Suprapubic skin (tissue), 4 donors: ENCODE results near the gene OCIAD2. TPM values are rescaled to one million over a fixed set of nuclear protein-coding genes. Genes with fewer than 3 reads are reported as not detected.

Experiments used
- DNase-seq, 2 donors: peaks; one replicate each; pipeline ENCODE4 v3.0.0-alpha.2; 2019; ENCODE audit warnings: low spot score in 2 of 2
- H3K27ac ChIP-seq: fragments of 200-600 bp; sonication (generic); one replicate; pipeline ENCODE4 v1.5.1; 2019
- H3K27me3 ChIP-seq: fragments of 200-600 bp; sonication (generic); one replicate; pipeline ENCODE4 v1.5.1; 2019
- H3K36me3 ChIP-seq: fragments of 200-600 bp; sonication (generic); one replicate; pipeline ENCODE4 v1.5.1; 2019
- H3K4me1 ChIP-seq: fragments of 200-600 bp; sonication (generic); one replicate; pipeline ENCODE4 v1.5.1; 2019
- H3K4me3 ChIP-seq: fragments of 200-600 bp; sonication (generic); one replicate; pipeline ENCODE4 v1.5.1; 2019; ENCODE audit warnings: mild to moderate bottlenecking
- H3K9me3 ChIP-seq: fragments of 200-600 bp; sonication (generic); one replicate; pipeline ENCODE4 v1.5.1; 2019
- CTCF ChIP-seq, 2 donors: fragments of 200-600 bp in 1 of 2; fragments of 450-650 bp in 1 of 2; sonication (generic) in 1 of 2; IDR thresholded peaks; one replicate each; pipeline ENCODE4 v1.5.1; 2016 to 2019; ENCODE audit warnings: antibody characterized with exemption in 2 of 2, mild to moderate bottlenecking in 1 of 2, moderate library complexity in 1 of 2
- EP300 ChIP-seq: sonication (generic); formaldehyde crosslinking; IDR thresholded peaks from one replicate; pipeline ENCODE4 v1.6.1; 2017; ENCODE audit warnings: antibody characterized with exemption
- POLR2A ChIP-seq, 2 donors: fragments of 450-650 bp; IDR thresholded peaks; one replicate each; pipeline ENCODE4 v1.6.1; 2017; ENCODE audit warnings: antibody characterized with exemption in 2 of 2, mild to moderate bottlenecking in 2 of 2, moderate library complexity in 2 of 2
- POLR2AphosphoS5 ChIP-seq, 3 donors: sonication (generic); formaldehyde crosslinking; IDR thresholded peaks; one replicate each; pipeline ENCODE4 v1.6.1; 2017; ENCODE audit warnings: antibody characterized with exemption in 3 of 3
- WGBS: methylation state at CpG from one replicate; pipeline ENCODE4 v1.1.5; 2018; 5-methylcytosine and 5-hydroxymethylcytosine counted together
- total RNA-seq, 4 donors: library from RNA; depleted of rRNA; stranded (reverse); fragments of >200 nt; gene quantifications; one replicate each; pipeline ENCODE4 v1.1.0, GENCODE V29; 2016

OCIAD2 gene
- total RNA-seq, 4 donors from 2014 or later, result 15.8 to 167 (median 36.1) TPM

- no peak for TF ChIP-seq EP300
- TF ChIP-seq POLR2AphosphoS5 (IDR thresholded peaks at IDR 0.05), result no peak
- no peak for TF ChIP-seq POLR2A (IDR thresholded peaks at IDR 0.05)
- no peak for TF ChIP-seq CTCF (IDR thresholded peaks at IDR 0.05)
- Histone ChIP-seq H3K27ac (no peak overlapping the region), H3K27me3 (no peaks in the 10 kb centered on the region), H3K9me3 (peaks cover 6% of the 10 kb centered on the region), H3K4me3 (no peak overlapping the region), H3K4me1 (no peaks in the 10 kb centered on the region), H3K36me3 (peaks cover 4% of the 10 kb centered on the region)
- WGBS, result 95% methylated on average over 4 of the region's 4 CpGs
- no peak for DNase-seq
Observed at GRCh38 chr4:48863728-48864127, 42.8 kb downstream of the OCIAD2 start.

- H3K4me1 ChIP-seq, result no peaks in the 10 kb centered on the region
- WGBS, result 56% methylated on average over 1 of the region's 1 CpG
- H3K9me3 ChIP-seq, result peaks cover 6% of the 10 kb centered on the region
- H3K27me3 ChIP-seq, result no peaks in the 10 kb centered on the region
- no peak overlapping the region for H3K4me3 ChIP-seq
- peaks cover 14% of the 10 kb centered on the region for H3K36me3 ChIP-seq
- H3K27ac ChIP-seq, result no peak overlapping the region
- no peak for TF ChIP-seq CTCF (IDR thresholded peaks at IDR 0.05)
- DNase-seq, result no peak
Observed at GRCh38 chr4:48862661-48863060, 43.9 kb downstream of the OCIAD2 start.

- peaks cover 6% of the 10 kb centered on the region for H3K9me3 ChIP-seq
- TF ChIP-seq POLR2A (IDR thresholded peaks at IDR 0.05) (no peak), EP300 (no peak), CTCF (IDR thresholded peaks at IDR 0.05) (no peak), POLR2AphosphoS5 (IDR thresholded peaks at IDR 0.05) (no peak)
- H3K36me3 ChIP-seq, result peaks cover 20% of the 10 kb centered on the region
- H3K4me3 ChIP-seq, result no peak overlapping the region
- WGBS, result 94% methylated on average over 3 of the region's 3 CpGs
- no peaks in the 10 kb centered on the region for H3K4me1 ChIP-seq
- no peak overlapping the region for H3K27ac ChIP-seq
- H3K27me3 ChIP-seq, result no peaks in the 10 kb centered on the region
- no peak for DNase-seq
Observed at GRCh38 chr4:48862038-48862437, 44.5 kb downstream of the OCIAD2 start.

- Histone ChIP-seq H3K9me3 (no peaks in the 10 kb centered on the region), H3K27me3 (no peaks in the 10 kb centered on the region), H3K4me1 (no peaks in the 10 kb centered on the region), H3K36me3 (peaks cover 34% of the 10 kb centered on the region), H3K4me3 (no peak overlapping the region), H3K27ac (no peak overlapping the region)
- DNase-seq, result no peak
- 92% methylated on average over 7 of the region's 7 CpGs for WGBS
- no peak for TF ChIP-seq POLR2A (IDR thresholded peaks at IDR 0.05)
Observed at GRCh38 chr4:48858130-48858529, 48.4 kb downstream of the OCIAD2 start.

GRCh38 chr4:48854982-48855381 lies 51.6 kb downstream of the OCIAD2 start:
- H3K4me1 ChIP-seq, result no peaks in the 10 kb centered on the region
- H3K27ac ChIP-seq, result no peak overlapping the region
- peaks cover 45% of the 10 kb centered on the region for H3K36me3 ChIP-seq
- no peaks in the 10 kb centered on the region for H3K9me3 ChIP-seq
- no peak for DNase-seq
- H3K4me3 ChIP-seq, result no peak overlapping the region
- WGBS, result 89% methylated on average over 2 of the region's 2 CpGs
- H3K27me3 ChIP-seq, result no peaks in the 10 kb centered on the region
- TF ChIP-seq POLR2A (IDR thresholded peaks at IDR 0.05), result no peak
- TF ChIP-seq CTCF (IDR thresholded peaks at IDR 0.05), result no peak
- TF ChIP-seq POLR2AphosphoS5 (IDR thresholded peaks at IDR 0.05), result no peak
- TF ChIP-seq EP300, result no peak

GRCh38 chr4:48854395-48854683 lies 52.2 kb downstream of the OCIAD2 start:
- WGBS, result 97% methylated on average over 1 of the region's 1 CpG
- TF ChIP-seq CTCF (IDR thresholded peaks at IDR 0.05) (no peak), POLR2AphosphoS5 (IDR thresholded peaks at IDR 0.05) (no peak), POLR2A (IDR thresholded peaks at IDR 0.05) (no peak), EP300 (no peak)
- Histone ChIP-seq H3K4me3 (no peak overlapping the region), H3K36me3 (peaks cover 46% of the 10 kb centered on the region), H3K9me3 (no peaks in the 10 kb centered on the region), H3K27ac (no peak overlapping the region), H3K4me1 (no peaks in the 10 kb centered on the region), H3K27me3 (no peaks in the 10 kb centered on the region)
- DNase-seq, result no peak
